ENCODE measurements around the gene KLHL11. TPM values are rescaled to one million over a fixed set of nuclear protein-coding genes. Genes with fewer than 3 reads are reported as not detected.
A peak's percentile ranks its signal among the peaks of the same experiment; 100 is the strongest.

KLHL11 gene
- total RNA-seq, 1 donor = 30.4 TPM

DNA sequence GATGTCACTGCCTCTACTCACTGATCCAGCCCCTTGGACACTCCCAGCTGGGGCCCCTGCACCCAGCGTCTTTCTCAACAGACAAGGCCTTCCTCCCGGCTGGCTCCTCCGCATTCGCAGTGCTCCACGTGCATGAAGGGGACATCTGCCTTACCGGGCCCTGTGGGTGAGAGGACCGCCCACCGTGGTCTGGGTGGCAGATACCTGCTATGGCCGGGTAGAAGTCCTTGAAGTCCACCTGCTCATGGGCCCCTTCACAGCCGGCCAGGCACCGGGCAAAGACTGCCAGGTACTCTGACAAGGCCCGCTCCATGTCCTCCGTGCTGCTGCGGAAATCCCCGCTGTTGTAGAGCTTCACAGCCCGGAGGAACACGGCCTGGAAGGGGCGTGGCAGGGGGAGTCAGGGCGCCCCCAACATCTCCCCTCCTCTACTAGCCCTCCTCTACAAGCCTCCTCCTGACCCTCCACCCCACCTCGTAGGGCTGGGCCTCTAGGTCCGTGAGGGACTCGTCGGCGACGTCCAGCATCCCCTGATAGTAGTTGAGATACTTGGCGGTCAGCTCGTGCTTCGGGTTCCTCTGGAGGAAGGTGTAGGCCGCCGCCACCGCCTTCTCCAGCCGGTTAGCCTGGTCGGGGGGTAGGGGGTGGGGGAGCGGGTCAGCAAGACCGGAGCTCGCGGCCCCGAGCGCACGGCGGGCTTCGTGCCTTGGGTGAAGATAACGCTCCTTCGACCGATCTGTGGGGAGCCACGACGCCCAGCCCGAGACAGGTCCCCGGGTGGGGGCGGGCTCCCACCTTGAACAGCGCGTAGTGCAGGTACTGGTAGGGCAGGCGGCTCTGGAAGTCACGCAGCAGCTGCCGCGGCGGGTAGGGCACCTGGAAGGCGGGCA lies 54.3 kb downstream of the KLHL11 start:
- TF ChIP-seq, protein P1, sequence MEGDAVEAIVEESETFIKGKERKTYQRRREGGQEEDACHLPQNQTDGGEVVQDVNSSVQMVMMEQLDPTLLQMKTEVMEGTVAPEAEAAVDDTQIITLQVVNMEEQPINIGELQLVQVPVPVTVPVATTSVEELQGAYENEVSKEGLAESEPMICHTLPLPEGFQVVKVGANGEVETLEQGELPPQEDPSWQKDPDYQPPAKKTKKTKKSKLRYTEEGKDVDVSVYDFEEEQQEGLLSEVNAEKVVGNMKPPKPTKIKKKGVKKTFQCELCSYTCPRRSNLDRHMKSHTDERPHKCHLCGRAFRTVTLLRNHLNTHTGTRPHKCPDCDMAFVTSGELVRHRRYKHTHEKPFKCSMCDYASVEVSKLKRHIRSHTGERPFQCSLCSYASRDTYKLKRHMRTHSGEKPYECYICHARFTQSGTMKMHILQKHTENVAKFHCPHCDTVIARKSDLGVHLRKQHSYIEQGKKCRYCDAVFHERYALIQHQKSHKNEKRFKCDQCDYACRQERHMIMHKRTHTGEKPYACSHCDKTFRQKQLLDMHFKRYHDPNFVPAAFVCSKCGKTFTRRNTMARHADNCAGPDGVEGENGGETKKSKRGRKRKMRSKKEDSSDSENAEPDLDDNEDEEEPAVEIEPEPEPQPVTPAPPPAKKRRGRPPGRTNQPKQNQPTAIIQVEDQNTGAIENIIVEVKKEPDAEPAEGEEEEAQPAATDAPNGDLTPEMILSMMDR (IDR thresholded peaks at IDR 0.05; ENCODE audit: insufficient read depth, low read length) = no peak
- DNase-seq (ENCODE audit: low read depth) = no peak
- peak overlapping the region; percentile 83 for H3K4me3 ChIP-seq (ENCODE audit: low read depth, low read length)

- DNase-seq (ENCODE audit: low read depth) = no peak
- no peak overlapping the region for H3K4me3 ChIP-seq (ENCODE audit: low read depth, low read length)
- TF ChIP-seq, protein P1 (IDR thresholded peaks at IDR 0.05; ENCODE audit: insufficient read depth, low read length) = no peak
These were observed 58.4 kb downstream of the KLHL11 start for GRCh38 chr17:41806685-41807445.

Small RNAs within 50 kb of the gene (small RNA-seq; reads per million reads assigned to genes)
- not detected for gene AC125257.2

Other genes starting within 250 kb of the KLHL11 start
- 0.57 TPM in 1 of 2 replicates, not detected in the other for gene KRT17, start 240.8 kb downstream of the KLHL11 start, total RNA-seq (ENCODE audit: low replicate concordance)
- gene EIF1, start 176.5 kb downstream of the KLHL11 start, total RNA-seq (ENCODE audit: low replicate concordance) = 99.7 and 102 TPM in 2 replicates
- gene GAST, start 153.1 kb downstream of the KLHL11 start, total RNA-seq (ENCODE audit: low replicate concordance) = not detected in 2 replicates
- gene HAP1, start 130.8 kb downstream of the KLHL11 start, total RNA-seq (ENCODE audit: low replicate concordance) = under 0.01 TPM in 1 of 2 replicates, not detected in the other
- 4.7 and 8.9 TPM in 2 replicates for gene JUP, start 78.7 kb downstream of the KLHL11 start, total RNA-seq (ENCODE audit: low replicate concordance)
- gene P3H4, start 53.5 kb downstream of the KLHL11 start, total RNA-seq (ENCODE audit: low replicate concordance) = 30.2 and 35.5 TPM in 2 replicates
- 187 and 270 TPM in 2 replicates for gene FKBP10, start 52.4 kb downstream of the KLHL11 start, total RNA-seq (ENCODE audit: low replicate concordance)
- gene NT5C3B, start 29.2 kb downstream of the KLHL11 start, total RNA-seq (ENCODE audit: low replicate concordance) = 38.5 and 93.2 TPM in 2 replicates
- gene KLHL10, start 27.6 kb downstream of the KLHL11 start, total RNA-seq (ENCODE audit: low replicate concordance) = 0.09 and 0.90 TPM in 2 replicates
- 64.1 and 159 TPM in 2 replicates for gene ACLY, start 53.5 kb upstream of the KLHL11 start, total RNA-seq (ENCODE audit: low replicate concordance)
- gene ODAD4, start 65.2 kb upstream of the KLHL11 start, total RNA-seq (ENCODE audit: low replicate concordance) = 0.16 and 1.2 TPM in 2 replicates
- gene CNP, start 101.4 kb upstream of the KLHL11 start, total RNA-seq (ENCODE audit: low replicate concordance) = 64.3 and 84.2 TPM in 2 replicates
- gene DNAJC7, start 152.0 kb upstream of the KLHL11 start, total RNA-seq (ENCODE audit: low replicate concordance) = 58.0 and 131 TPM in 2 replicates
- gene NKIRAS2, start 154.7 kb upstream of the KLHL11 start, total RNA-seq (ENCODE audit: low replicate concordance) = 17.1 and 27.1 TPM in 2 replicates
- gene C17orf113, start 185.2 kb upstream of the KLHL11 start, total RNA-seq (ENCODE audit: low replicate concordance) = 0.09 and 0.49 TPM in 2 replicates
- not detected in 2 replicates for gene ZNF385C, start 233.1 kb upstream of the KLHL11 start, total RNA-seq (ENCODE audit: low replicate concordance)
- gene DHX58, start 247.3 kb upstream of the KLHL11 start, total RNA-seq (ENCODE audit: low replicate concordance) = 11.3 and 24.3 TPM in 2 replicates

All from fibroblast of the aortic adventitia (primary cell).